ENCODE measurements around the gene C14orf180.
"Not testable (repeated sequence)": the region's sequence is repeated elsewhere in the genome, so short reads cannot be mapped to it uniquely, and the experiment has no call there.

C14orf180 gene

DNA sequence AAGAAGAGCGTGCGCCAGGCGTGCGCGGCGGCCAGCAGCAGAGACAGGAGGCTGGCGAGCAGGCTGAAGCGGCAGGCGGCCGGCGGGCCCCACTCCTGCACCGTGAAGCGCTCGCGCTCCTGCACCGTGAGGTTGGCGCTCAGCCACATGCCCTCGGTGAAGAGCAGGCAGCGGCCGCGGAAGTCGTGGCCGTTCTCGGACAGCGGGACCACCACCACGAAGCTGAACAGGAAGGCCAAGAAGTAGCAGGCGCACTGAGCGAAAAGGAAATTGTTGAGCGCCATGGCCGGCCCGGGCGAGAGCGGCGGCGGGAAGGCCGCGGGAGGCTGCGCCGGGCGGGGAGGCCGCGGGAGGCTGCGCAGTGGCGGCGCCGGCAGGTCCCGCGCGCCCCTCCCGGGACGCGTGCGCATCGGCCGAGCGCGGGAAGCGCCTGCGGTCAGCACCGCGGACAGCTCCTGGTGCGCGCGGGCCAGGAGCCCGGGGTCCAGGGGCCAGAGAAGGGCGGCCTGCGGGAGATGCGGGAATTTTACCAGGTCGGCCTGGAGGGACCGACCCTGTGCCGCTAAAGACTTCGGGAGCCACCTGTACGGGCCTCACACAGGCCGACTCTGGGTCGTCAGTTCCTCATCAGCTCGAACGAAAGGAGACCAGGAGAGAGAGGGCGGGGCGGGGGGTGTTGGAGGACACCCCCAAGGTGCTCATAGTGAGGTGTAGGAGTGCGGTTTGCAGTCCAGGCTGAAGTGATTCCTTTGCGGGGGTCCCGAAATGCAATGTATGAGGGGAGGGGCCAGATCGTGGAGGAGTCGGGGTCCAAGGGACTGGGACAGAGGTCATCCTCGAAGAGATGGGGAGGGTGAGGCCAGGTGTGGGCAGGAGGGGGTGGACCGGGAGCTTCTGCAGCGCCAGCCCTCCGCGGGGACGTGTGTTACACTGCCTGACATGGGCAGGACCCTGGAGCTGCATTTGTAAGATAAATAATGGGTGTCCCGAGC lies 25.2 kb downstream of the C14orf180 start, which contains the start of gene TMEM179:
Gene TMEM179 (minus strand): TSS at position 315 of the 992 bp plus-strand sequence. CDS start 31 bp downstream, at position 284.
- DNase-seq (ENCODE audit: low read depth in 1 of 2, low spot score in 1 of 2), result no peak

DNA sequence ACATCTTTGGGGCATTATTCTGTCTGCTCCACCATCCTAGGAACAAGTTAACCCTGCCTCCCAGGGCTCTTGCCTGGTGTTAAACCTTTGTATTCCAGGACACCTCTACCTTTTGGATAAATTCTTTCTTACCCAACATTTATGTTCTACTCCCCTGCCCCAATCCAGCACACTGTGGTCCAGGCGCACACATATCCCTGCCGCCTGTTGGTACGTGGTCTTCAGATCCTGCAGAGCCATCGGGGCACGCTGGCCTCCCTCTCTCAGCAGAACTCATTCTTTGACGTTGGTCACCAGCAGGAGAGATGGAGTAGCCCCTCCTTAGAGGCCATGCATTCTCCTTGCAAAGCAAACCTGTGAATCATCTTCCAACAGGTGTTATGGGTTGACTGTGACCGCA lies 30.1 kb downstream of the C14orf180 start:
- DNase-seq (ENCODE audit: low read depth in 1 of 2, low spot score in 1 of 2), result no peak

DNA sequence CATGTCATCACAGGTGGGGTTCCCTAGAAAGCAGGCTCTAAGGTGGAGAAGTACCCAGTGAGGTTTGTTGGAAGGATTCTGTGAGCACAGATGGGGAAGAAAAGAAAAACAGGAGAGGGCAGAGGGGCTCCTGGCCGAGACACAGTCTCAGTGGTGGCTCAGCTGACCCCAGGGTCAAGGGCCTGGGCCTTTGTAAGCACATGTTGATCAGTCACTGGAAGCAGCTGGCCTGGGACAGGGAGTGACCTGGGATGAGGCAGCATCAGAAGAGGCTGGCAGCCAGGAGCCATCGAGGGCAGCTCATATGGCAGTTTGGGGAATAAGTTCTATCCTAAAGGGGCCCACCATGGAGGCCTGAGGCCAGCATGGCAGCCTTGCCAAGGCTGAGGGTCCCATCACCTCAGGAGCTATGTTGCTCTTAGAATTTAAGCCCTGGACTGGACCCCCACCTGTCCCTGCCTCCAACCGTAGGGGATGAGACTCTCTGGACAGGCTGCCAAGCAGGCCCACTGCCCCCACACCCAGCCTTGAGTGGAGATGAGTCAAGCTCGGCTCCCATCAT lies 31.3 kb downstream of the C14orf180 start:
- DNase-seq (ENCODE audit: low read depth in 1 of 2, low spot score in 1 of 2), result no peak

DNA sequence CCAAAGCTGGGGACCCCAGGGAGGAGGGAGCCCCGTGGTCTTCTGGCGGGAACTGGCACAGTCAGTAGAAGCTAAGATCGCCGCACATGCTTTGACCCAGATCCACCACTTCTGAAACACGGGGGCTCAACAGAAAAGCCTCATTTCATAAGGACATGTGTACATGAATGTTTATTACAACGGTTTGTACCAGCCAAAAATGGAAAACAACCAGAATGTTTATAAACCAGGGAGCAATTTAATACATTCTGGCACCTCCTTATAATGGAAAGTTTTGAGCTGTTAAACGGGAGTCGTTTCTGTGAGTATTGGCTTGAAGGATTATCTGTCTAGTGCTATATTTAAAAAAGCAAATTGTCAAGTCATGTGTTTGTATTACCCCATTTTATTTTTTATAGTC lies 32.3 kb downstream of the C14orf180 start:
- no peak for DNase-seq (ENCODE audit: low read depth in 1 of 2, low spot score in 1 of 2)

DNA sequence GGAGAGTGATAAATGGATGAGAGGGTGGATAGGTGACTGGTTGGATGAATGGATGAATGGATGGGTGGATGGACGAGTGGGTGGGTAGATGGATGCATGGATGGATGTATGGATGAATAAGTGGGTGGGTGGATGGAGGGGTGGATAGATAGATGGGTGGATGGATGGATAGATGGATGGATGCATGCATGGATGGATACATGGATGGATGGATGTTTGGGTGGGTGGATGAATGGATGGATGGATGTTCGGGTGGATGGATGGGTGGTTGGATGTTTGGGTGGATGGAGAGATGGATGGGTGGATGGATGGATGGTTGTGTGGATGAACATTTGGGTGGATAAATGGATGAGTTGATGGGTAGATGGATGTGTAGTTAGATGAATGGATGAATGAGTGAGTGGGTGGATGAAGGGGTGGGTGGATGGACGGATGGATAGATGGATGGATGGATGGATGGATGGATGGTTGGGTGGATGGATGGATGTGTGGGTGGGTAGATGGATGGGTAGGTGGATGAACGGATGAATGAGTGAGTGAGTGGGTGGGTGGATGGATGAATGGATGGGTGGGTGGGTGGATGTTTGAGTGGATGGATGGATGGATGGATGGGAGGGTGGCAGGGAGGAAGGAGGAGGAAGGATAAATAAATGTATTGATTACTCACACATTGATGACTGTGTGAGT lies 34.7 kb downstream of the C14orf180 start:
- no peak for DNase-seq (ENCODE audit: low read depth in 1 of 2, low spot score in 1 of 2)

DNA sequence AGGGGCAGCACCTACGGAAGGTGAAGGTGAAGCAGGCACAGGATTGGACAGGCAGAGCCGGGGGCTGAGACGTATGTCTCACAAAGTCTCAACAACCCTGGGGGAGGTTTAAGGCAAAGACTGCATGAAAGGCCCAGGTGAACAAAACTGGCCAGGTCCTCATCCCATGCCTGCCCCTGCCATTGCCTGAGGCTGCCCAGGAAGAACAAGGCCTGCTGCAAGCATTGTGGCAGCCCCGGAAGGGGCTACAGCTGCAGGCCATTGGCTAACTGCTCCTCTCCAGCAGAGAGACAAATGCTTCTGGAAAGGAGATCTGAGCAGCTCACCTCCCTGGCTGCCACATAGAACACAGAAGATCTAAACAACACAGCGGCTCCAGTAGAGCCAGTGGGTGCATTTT lies 45.4 kb downstream of the C14orf180 start:
- no peak for DNase-seq (ENCODE audit: low read depth in 1 of 2, low spot score in 1 of 2)

DNA sequence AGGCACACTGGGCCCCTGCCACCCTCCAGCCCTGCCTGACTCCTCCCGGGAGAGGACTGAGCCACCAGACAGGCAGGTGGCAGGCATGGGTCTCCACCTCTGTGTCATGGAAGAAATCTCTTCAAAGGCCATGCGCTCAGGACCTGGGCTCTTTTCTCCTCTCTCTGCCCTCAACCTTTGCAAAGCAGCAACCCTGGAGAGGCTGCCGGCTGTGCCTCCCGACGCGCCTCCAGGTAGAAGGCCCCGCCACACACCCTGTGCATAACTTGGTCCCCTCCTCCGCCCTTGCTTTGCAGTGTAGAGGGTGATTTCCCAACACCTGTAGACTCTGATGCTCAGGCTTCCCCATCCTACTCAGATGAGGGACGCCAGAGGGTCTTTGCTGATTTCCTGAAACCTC lies 53.2 kb downstream of the C14orf180 start:
- no peak for DNase-seq (ENCODE audit: low read depth in 1 of 2, low spot score in 1 of 2)

DNA sequence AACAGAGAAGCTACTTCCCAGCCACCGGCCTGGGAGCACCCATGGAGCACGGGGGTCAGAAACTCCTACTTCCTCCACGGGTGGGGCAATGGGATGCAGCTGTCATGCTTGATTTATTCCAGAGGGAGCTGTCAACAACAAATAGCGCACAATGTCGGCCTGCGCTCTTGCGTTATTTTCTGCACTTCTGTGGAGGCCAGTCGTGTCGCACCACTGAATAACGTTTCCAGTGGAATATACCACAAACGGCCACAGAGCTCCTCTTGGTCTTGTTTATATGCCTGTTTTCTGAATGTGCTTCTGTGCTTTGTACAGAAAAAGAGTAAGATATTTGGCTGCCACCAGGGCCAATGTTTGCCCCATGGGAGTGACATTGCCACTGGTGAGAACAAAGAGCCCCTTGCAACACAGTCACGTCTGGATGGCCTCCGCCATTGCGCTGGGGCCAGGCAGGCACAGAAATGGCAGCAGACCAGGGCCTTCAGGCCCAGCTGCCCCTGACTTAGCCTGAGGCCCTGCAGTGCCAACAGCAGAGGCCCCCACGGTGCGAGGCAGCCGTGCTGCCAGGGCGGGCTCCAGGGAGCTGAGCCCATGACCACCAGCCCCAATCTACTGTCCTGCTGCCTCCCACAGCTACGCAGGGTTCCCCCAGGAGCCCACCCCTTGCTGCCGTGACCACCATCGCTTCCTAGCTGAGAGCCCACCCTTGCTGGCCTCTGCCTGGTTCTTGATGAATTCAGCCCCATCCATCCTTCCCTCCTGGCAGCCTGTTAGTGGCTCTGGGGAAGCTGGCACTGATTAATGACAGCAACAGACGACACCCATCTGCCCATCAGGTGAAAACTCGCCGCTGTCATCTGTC lies 53.9 kb downstream of the C14orf180 start:
- no peak for DNase-seq (ENCODE audit: low read depth in 1 of 2, low spot score in 1 of 2)

DNA sequence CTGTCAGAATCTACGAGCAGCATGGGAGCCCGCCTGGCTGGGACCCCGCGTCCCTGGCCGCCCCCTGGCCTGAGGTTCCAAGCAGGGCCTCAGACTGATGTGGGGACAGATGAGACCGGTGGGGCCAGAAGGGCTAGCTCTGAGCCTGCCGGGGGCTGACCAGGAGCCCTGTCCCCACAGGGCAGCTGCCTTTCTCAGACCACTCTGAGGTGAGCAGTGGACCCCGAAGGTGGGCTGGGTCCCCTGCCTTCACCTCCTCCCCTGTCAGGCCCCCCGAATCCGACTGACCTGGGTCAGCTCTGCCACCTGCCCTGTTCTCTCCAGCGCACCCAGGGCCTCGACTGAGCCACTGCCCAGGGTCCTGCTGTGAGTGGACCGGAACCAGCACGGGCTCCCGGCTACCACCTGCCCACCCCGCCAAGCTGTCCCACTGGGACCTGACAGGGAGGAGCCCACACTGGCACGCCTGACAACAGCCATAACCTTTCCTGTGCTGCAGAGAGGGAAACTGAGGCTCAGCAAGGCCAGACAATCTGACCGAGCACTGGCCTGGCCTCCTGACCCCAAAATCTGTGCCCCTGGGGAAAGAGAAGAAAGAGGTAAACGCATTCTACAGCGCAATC lies 54.7 kb downstream of the C14orf180 start:
- DNase-seq (ENCODE audit: low read depth in 1 of 2, low spot score in 1 of 2), result no peak

DNA sequence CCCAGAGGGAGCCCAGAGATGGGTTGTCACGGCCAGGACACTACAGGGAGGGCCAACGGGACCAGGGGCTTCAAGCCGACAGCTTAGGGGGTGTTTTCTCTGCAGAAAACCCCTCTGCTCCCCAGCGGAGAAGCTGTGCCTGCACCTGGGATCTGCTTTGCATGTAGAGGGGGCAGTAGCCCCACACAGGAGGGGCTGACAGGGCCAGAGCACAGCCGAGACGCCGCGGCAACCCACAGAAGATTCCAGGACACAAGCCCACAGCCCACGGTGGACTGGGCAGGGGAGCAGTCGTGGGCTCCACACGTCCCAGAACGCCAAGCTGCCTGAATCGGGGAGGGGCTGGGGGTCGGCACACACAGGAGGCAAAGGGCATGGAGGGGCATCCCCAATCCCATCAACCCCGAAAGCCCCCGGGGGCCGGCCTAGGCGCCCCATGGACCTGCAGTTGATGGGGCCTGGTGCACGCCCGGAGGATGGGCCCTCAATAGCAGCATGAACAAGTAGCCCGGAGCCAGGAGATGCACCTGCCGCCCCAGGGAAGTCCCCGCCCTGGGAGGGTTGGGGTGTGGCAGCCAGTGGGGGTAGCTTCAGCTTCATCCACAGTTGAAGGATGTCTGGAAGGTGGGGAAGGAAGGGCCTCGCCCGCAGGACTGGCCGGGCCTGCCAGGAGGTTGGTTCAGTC lies 55.5 kb downstream of the C14orf180 start:
- no peak for DNase-seq (ENCODE audit: low read depth in 1 of 2, low spot score in 1 of 2)

DNA sequence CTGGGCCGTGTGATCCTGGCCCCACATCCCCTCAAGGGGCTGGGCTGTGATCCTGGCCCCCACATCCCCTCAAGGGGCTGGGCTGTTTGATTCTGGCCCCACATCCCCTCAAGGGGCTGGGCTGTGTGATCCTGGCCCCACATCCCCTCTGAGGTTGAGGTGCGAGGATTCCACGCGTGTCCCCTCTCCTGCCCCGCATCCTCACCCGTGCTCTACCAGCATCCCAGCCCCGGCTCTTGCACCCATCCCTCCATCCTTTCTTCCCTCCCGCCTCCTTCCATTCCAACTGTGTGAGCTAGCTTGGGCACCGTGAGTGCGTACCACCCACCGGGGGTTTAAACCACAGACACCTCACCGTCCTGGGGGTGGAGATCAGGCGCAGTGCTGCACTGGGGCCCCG lies 56.2 kb downstream of the C14orf180 start:
- DNase-seq (ENCODE audit: low read depth in 1 of 2, low spot score in 1 of 2), result no peak

DNA sequence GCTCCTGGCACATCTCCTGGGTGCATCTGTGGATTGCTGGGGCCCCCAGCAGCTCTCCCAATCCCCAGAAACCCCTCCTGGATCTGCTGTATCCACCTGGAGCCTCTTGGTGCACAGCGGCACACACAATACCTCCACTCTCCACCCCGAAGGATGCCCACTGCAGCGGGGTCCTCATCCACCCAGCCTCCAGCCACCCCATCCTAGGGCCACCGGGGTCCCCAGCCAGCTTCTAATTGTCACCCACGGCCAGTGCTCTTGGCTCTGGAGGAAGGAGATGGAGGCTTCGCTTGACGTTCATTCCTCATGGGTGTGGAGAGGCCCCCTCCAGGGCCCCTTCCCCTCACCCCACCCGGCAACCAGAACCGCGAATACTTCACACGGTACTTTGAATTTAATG lies 56.6 kb downstream of the C14orf180 start:
- DNase-seq (ENCODE audit: low read depth in 1 of 2, low spot score in 1 of 2), result no peak

DNA sequence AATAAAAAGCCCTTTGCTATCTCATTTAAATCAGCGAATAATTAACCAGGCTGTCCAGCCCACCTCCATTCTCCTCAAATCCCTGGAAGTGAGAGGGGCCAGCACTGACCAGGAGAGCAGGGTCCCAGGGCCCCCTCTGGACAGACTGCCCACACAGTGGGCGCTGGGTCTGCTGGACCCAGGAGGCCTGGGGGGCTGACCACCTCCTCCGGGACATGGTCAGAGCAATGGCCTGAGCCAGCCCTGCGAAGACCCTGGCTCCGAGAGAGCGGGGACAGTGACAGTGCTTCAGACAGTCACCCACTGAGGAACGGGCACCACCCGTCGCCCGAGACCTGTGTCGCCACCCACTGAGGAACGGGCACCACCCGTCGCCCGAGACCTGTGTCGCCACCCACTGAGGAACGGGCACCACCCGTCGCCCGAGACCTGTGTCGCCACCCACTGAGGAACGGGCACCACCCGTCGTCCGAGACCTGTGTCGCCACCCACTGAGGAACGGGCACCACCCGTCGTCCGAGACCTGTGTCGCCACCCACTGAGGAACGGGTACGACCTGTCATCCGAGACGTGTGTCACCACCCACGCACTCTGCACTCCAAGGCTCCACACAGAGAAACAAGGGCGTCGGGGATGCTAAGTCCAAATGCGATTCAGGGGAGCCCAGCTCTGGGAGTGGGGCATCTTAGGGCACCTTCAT lies 57.4 kb downstream of the C14orf180 start:
- DNase-seq (ENCODE audit: low read depth in 1 of 2, low spot score in 1 of 2), result not testable (repeated sequence)

DNA sequence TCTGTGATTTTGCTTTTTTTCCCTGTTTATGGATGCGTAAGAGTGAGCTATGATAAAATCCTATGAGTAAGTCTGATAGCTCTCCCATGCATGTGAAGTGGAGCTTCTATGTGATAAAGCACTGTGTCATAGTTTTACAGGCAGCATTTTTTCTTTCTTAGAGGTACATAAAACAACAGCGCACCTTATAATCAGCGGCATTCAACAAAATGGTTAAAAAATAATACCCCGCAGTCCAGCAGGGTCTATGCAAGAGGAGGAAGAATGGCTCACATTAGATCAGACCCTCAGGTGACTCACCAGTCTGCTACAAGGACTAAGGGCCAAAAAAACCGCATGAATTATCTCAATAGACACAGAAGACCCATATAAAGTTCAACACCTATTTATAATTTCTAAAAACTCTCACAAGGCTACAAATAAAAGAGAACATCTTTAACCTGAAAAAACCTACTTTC lies 58.0 kb downstream of the C14orf180 start:
- no peak for DNase-seq (ENCODE audit: low read depth in 1 of 2, low spot score in 1 of 2)

DNA sequence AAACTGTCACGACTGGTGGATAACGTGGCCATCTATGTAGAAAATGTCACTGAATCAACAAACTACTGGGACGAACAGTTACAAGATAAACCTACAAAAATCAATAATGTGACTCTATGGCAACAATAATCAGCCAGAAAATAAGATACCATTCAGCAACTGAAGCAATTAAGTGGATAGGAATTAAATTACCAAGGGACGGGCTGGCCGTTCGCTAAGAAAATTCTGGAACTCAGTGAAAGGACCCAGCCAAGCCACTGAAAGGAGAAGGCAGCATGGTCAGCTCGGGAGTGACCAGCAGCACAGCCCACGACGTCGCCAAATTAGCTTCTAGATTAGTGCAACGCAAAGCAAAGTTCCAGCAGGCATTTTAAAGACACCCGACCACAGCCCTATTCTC lies 58.6 kb downstream of the C14orf180 start:
- DNase-seq (ENCODE audit: low read depth in 1 of 2, low spot score in 1 of 2), result no peak

DNA sequence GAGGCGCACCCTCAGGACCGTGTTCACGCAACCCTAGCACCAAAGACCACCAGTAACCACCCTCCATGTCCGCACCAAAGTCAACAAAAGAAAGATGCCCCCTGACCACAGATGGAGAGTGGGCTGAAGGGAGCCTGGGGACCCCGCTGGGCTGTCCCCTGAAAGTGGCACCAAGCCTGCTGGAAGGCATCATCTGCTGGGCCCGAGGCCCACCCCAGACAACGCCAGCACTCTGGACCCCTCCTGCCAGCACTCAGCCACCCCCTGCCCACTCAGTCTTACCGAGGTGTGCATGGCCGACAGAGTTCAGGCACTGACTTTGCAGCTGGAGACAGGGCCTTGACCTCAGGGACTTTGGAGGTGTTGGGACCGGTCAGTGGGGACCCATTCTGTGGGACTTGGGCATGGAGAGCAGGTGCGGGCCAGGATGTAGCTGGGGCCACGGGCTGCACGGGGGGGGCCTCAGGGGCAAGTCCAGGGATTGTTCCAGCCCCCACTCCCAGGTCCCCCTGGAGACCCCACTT lies 59.4 kb downstream of the C14orf180 start:
- DNase-seq (ENCODE audit: low read depth in 1 of 2, low spot score in 1 of 2), result no peak

DNA sequence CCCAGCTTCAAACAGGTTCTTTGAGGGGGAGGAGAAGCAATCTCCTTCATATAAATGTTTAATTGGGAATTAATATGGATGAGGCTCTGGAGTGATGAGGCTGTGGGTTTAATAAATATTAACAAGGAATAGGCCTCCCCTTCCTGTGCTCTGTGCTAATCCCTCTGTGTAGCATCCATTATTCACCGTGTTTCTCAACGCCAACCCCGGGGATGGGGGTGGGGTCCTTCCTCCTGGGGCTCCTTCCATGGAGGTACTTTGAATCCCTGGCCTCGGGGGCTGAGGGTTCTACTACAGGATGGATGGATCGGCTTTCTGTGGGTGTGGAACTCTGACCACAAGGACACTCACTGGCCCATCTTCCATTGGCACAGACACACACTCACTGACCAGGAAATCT lies 59.9 kb downstream of the C14orf180 start:
- no peak for DNase-seq (ENCODE audit: low read depth in 1 of 2, low spot score in 1 of 2)

Data from activated CD4-positive, alpha-beta T cell treated with anti-CD3 and anti-CD28 coated beads, Interleukin-2, amount 50 U/mL, for 24 hours (primary cell).